AG10803 (cell line): ENCODE data around the gene STPG2.
"Not testable (repeated sequence)": the region's sequence is repeated elsewhere in the genome, so short reads cannot be mapped to it uniquely, and the experiment has no call there.

Experiments used
- DNase-seq: peaks from one replicate; pipeline ENCODE4 v3.0.0; 2010; ENCODE audit warnings: low read depth
- H3K4me3 ChIP-seq: 2 replicates; pipeline ENCODE4 v1.5.1; 2011; ENCODE audit warnings: mild to moderate bottlenecking, low read length, control low read depth
- CTCF ChIP-seq: conservative IDR thresholded peaks from 2 replicates; pipeline ENCODE4 v1.5.1; 2011; ENCODE audit warnings: mild to moderate bottlenecking, low read length, control low read depth, inconsistent platforms

STPG2 gene

DNA sequence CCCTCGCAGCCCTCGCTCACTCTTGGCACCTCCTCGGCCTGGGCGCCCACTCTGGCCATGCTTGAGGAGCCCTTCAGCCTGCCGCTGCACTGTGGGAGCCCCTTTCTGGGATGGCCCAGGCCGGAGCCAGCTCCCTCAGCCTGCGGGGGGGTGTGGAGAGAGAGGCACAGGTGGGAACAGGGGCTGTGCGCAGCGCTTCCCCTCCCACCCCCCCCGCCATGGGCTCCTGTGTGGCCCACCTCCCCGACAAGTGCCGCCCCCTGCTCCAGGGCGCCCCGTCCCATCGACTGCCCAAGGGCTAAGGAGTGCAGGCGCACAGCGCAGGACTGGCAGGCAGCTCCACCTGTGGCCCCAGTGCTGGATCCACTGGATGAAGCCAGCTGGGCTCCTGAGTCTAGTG lies 220.2 kb downstream of the STPG2 start:
- no peak for TF ChIP-seq CTCF
- no peak overlapping the region for H3K4me3 ChIP-seq
- DNase-seq: no peak

GRCh38 chr4:97917115-97917514 lies 226.2 kb downstream of the STPG2 start:
- no peak overlapping the region for H3K4me3 ChIP-seq
- no peak for TF ChIP-seq CTCF
- DNase-seq: no peak

- no peak for TF ChIP-seq CTCF
- H3K4me3 ChIP-seq: no peak overlapping the region
- DNase-seq: no peak
These were observed 231.1 kb downstream of the STPG2 start for GRCh38 chr4:97912156-97912555.

DNA sequence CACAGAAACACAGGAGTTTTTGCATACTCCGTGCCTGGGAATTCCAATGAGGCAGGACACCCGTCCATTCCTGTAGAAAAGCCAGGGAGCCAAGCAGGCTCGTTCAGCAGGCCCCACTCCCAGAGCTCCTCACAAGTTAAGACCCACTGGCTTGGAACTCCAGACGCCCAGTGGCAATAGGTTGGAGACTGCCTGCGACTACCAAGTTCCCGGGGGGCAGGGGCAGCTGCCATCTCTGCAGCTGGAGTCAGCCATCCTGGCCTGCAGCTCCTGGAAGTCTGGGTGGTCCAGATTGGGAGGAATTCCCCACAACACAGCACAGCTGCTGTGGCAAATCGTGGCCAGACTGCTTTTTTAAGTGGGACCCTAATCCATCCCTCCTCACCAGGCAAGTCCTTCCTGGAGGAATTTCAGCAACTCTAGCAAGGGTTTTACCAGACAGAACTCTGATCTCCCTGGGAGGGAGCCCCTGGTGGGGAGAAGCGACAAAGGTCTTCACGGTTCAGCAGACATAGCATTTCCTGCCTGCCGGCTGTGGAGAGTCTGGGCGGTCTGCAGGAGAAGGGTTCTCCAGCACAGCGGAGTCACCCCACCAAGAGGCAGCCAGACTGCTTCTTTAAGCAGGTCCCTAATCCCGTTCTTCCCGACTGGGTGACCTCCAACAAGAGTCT lies 231.9 kb downstream of the STPG2 start:
- H3K4me3 ChIP-seq: no peak overlapping the region
- TF ChIP-seq CTCF: no peak
- no peak for DNase-seq

DNA sequence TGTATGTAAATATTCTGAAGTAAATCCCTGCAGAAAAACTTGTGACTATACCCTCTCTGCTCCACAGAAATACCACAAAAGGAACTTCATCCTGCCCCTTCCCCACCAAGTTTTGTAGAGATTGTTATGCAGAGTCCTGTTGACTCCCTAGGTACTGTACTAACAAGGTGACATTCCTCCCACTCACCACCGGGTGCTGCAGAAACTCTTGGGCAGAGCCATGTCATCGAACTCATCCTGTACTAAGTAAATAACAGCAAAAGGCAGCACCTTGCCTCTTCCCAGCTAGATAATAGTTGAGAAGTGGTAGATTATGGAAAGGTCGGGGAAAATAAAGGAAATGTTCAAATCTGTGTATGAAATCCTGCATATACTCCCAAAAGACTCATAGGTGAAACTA lies 233.3 kb downstream of the STPG2 start:
- TF ChIP-seq CTCF: no peak
- no peak for DNase-seq

DNA sequence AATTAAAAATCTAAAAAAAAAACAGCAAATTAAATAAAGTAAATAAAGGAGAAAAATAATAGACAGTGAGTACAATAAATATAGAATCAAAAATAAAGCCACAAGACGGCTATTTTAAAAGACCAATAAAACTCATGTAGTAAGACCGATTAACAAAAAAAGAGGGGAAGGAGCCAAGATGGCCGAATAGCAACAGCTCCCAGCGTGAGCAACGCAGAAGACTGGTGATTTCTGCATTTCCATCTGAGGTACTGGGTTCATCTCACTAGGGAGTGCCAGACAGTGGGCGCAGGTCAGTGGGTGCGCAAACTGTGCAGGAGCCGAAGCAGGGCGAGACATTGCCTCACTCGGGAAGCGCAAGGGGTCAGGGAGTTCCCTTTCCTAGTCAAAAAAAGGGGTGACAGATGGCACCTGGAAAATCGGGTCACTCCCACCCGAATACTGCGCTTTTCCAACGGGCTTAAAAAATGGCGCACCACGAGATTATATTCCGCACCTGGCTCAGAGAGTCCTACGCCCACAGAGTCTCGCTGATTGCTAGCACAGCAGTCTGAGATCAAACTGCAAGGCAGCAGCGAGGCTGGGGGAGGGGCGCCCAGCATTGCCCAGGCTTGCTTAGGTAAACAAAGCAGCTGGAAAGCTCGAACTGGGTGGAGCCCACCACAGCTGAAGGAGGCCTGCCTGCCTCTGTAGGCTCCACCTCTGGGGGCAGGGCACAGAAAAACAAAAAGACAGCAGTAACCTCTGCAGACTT lies 239.7 kb downstream of the STPG2 start:
- DNase-seq: not testable (repeated sequence)

More for the DNA sequence above, 233.3 kb downstream of the STPG2 start:
- no peak overlapping the region for H3K4me3 ChIP-seq

GRCh38 chr4:97900229-97900628 lies 243.0 kb downstream of the STPG2 start:
- DNase-seq: no peak
- TF ChIP-seq CTCF: no peak

More for the DNA sequence above, 239.7 kb downstream of the STPG2 start:
- not testable (repeated sequence) for H3K4me3 ChIP-seq

More at GRCh38 chr4:97900229-97900628, 243.0 kb downstream of the STPG2 start:
- H3K4me3 ChIP-seq: no peak overlapping the region
